Small intestine (tissue), 7 donors: Measurements from ENCODE around the gene AJUBA. TPM values are rescaled to one million over a fixed set of nuclear protein-coding genes. Genes with fewer than 3 reads are reported as not detected.
"Not testable (repeated sequence)": the region's sequence is repeated elsewhere in the genome, so short reads cannot be mapped to it uniquely, and the experiment has no call there.

Experiments used
- DNase-seq, 2 donors: peaks; one replicate each; pipeline versions ENCODE4 v3.0.0 to v3.0.0-alpha.2; 2013
- FAIRE-seq: peaks from 2 replicates; lab custom pipeline; 2012; peaks lifted over from hg19 to GRCh38; lab: Jason Lieb, UNC
- H3K27ac ChIP-seq, 3 donors: one replicate each; pipeline ENCODE4 v1.5.1; 2013; ENCODE audit warnings: low read length in 2 of 3, mild to moderate bottlenecking in 2 of 3, control low read depth in 1 of 3, inconsistent platforms in 1 of 3, low read depth in 1 of 3, moderate library complexity in 1 of 3
- H3K27me3 ChIP-seq, 3 donors: one replicate each; pipeline ENCODE4 v1.6.1; 2013; ENCODE audit warnings: low read length in 3 of 3, inconsistent platforms in 1 of 3; ENCODE audit not compliant: control insufficient read depth in 3 of 3, insufficient read depth in 3 of 3
- H3K36me3 ChIP-seq, 3 donors: one replicate each; pipeline ENCODE4 v1.6.1; 2013; ENCODE audit warnings: low read length in 3 of 3, inconsistent platforms in 1 of 3, low read depth in 1 of 3, mild to moderate bottlenecking in 1 of 3, moderate library complexity in 1 of 3; ENCODE audit not compliant: control insufficient read depth in 3 of 3, insufficient read depth in 2 of 3
- H3K4me1 ChIP-seq, 3 donors: one replicate each; pipeline ENCODE4 v1.6.1; 2013; ENCODE audit warnings: low read length in 2 of 3, inconsistent platforms in 1 of 3, low read depth in 1 of 3, mild to moderate bottlenecking in 1 of 3, moderate library complexity in 1 of 3; ENCODE audit not compliant: control insufficient read depth in 3 of 3, insufficient read depth in 2 of 3
- H3K4me3 ChIP-seq, 3 donors: one replicate each; pipeline ENCODE4 v1.5.1; 2013; ENCODE audit warnings: low read length in 3 of 3, control low read depth in 1 of 3, inconsistent platforms in 1 of 3, low read depth in 1 of 3, mild to moderate bottlenecking in 1 of 3, moderate library complexity in 1 of 3
- H3K9me3 ChIP-seq, 2 donors: one replicate each; pipeline ENCODE4 v1.6.1; 2013; ENCODE audit warnings: low read depth in 1 of 2, low read length in 1 of 2; ENCODE audit not compliant: control insufficient read depth in 2 of 2, insufficient read depth in 1 of 2
- WGBS, 3 donors: extraction: QIAGEN DNeasy Blood & Tissue Kit; methylation state at CpG; one replicate each; pipeline ENCODE4 v1.1.7; 2013; 5-methylcytosine and 5-hydroxymethylcytosine counted together
- polyA plus RNA-seq, 4 donors: library from polyadenylated mRNA; stranded (reverse) in 3 of 4; unstranded in 1 of 4; fragments of 200-250 nt in 3 of 4; fragments of 120-200 nt in 1 of 4; gene quantifications; one replicate each; pipeline versions ENCODE4 v1.2.1 to v1.2.3, GENCODE V29; 2013
- donor health status: healthy with polysubstance abuse.
- donor health status: control.
- donor health status: control.
- donor health status: Bipolar disorder and iron deficiency.
- donor health status: healthy.

AJUBA gene
- polyA plus RNA-seq, 4 donors, result 0.45 to 18.9 (median 8.5) TPM

- Histone ChIP-seq H3K4me3 (no peak overlapping the region), H3K27me3 (no peaks in the 10 kb centered on the region), H3K9me3 (no peaks in the 10 kb centered on the region), H3K27ac (no peak overlapping the region), H3K4me1 (peaks cover 0 to 13% (median 0%) of the 10 kb centered on the region in 3 donors), H3K36me3 (peaks cover 4 to 22% (median 7%) of the 10 kb centered on the region in 3 donors)
- 63 to 73% (median 65%) methylated on average over 7 of the region's 7 CpGs for WGBS, 3 donors
- DNase-seq (no peak), FAIRE-seq (no peak)
Measured at GRCh38 chr14:23021889-23022442, 39.6 kb upstream of the AJUBA start.

- no peaks in the 10 kb centered on the region for H3K27me3 ChIP-seq
- no peak for FAIRE-seq
- no peaks in the 10 kb centered on the region for H3K9me3 ChIP-seq
- no peak overlapping the region for H3K27ac ChIP-seq
- WGBS, 3 donors, result 74 to 91% (median 80%) methylated on average over 9 of the region's 9 CpGs
- peaks cover 0 to 13% (median 0%) of the 10 kb centered on the region in 3 donors for H3K4me1 ChIP-seq
- no peak for DNase-seq
- H3K36me3 ChIP-seq, result peaks cover 4 to 21% (median 7%) of the 10 kb centered on the region in 3 donors
- no peak overlapping the region for H3K4me3 ChIP-seq
Measured at GRCh38 chr14:23021434-23021833, 39.1 kb upstream of the AJUBA start.

GRCh38 chr14:23020143-23021128 is 38.1 kb upstream of the AJUBA start:
- H3K27me3 ChIP-seq, result no peaks in the 10 kb centered on the region
- H3K9me3 ChIP-seq, result no peaks in the 10 kb centered on the region
- H3K27ac ChIP-seq, result no peak overlapping the region
- no peak overlapping the region for H3K4me3 ChIP-seq
- 90 to 93% (median 90%) methylated on average over 7 of the region's 7 CpGs for WGBS, 3 donors
- DNase-seq, result no peak
- peaks cover 0 to 10% (median 0%) of the 10 kb centered on the region in 3 donors for H3K4me1 ChIP-seq
- no peak for FAIRE-seq
- H3K36me3 ChIP-seq, result peaks cover 0 to 14% (median 2%) of the 10 kb centered on the region in 3 donors

- Histone ChIP-seq H3K27ac (no peak overlapping the region), H3K4me3 (no peak overlapping the region), H3K4me1 (no peaks in the 10 kb centered on the region), H3K36me3 (peaks cover 0 to 2% (median 0%) of the 10 kb centered on the region in 3 donors), H3K9me3 (no peaks in the 10 kb centered on the region), H3K27me3 (no peaks in the 10 kb centered on the region)
- FAIRE-seq (no peak), DNase-seq (no peak)
Measured at GRCh38 chr14:23018107-23018506, 35.8 kb upstream of the AJUBA start.

GRCh38 chr14:23017091-23017490 is 34.7 kb upstream of the AJUBA start:
- H3K36me3 ChIP-seq, result no peaks in the 10 kb centered on the region
- FAIRE-seq (no peak), DNase-seq (no peak)
- no peaks in the 10 kb centered on the region for H3K9me3 ChIP-seq
- WGBS, 3 donors, result 71 to 88% (median 79%) methylated on average over 5 of the region's 5 CpGs
- H3K27me3 ChIP-seq, result no peaks in the 10 kb centered on the region
- H3K4me1 ChIP-seq, result no peaks in the 10 kb centered on the region
- H3K27ac ChIP-seq, result no peak overlapping the region
- H3K4me3 ChIP-seq, result no peak overlapping the region

- H3K4me1 ChIP-seq, result no peaks in the 10 kb centered on the region
- no peak for DNase-seq
- FAIRE-seq, result no peak
- no peak overlapping the region for H3K27ac ChIP-seq
- H3K9me3 ChIP-seq, result no peaks in the 10 kb centered on the region
- WGBS, 3 donors, result 75 to 95% (median 91%) methylated on average over 4 of the region's 4 CpGs
- no peaks in the 10 kb centered on the region for H3K36me3 ChIP-seq
- H3K27me3 ChIP-seq, result no peaks in the 10 kb centered on the region
- H3K4me3 ChIP-seq, result no peak overlapping the region
Measured at GRCh38 chr14:23015618-23016017, 33.3 kb upstream of the AJUBA start.

GRCh38 chr14:23013749-23014054 is 31.4 kb upstream of the AJUBA start:
- not testable (repeated sequence) for H3K4me1 ChIP-seq, H3K4me3 ChIP-seq, DNase-seq, H3K36me3 ChIP-seq, H3K27ac ChIP-seq, FAIRE-seq, H3K9me3 ChIP-seq, H3K27me3 ChIP-seq
- WGBS, 3 donors, result 83 to 92% (median 89%) methylated on average over 5 of the region's 5 CpGs

GRCh38 chr14:23013054-23013748 is 30.9 kb upstream of the AJUBA start:
- WGBS, 3 donors, result 69 to 84% (median 81%) methylated on average over 6 of the region's 6 CpGs
- no peak overlapping the region for H3K27ac ChIP-seq
- H3K36me3 ChIP-seq, result no peaks in the 10 kb centered on the region
- H3K27me3 ChIP-seq, result no peaks in the 10 kb centered on the region
- FAIRE-seq, result no peak
- H3K4me3 ChIP-seq, result no peak overlapping the region
- H3K4me1 ChIP-seq, result peaks cover 0 to 8% (median 0%) of the 10 kb centered on the region in 3 donors
- DNase-seq, result no peak
- no peaks in the 10 kb centered on the region for H3K9me3 ChIP-seq
